Endothelial cell of umbilical vein (primary cell): Measurements from ENCODE around the gene LRRTM4. TPM values are rescaled to one million over a fixed set of nuclear protein-coding genes. Genes with fewer than 3 reads are reported as not detected.

Source experiments
- BruUV-seq: library from RNA; stranded (reverse); fragments of 400-500 nt; replicated peaks from 2 replicates; lab custom pipeline; 2021; lab: Mats Ljungman, UMichigan
- CTCF ChIA-PET: fragments of 300-600, 350-600 bp; sonication (Branson Sonifier 250); formaldehyde crosslinking; loops from one replicate; lab custom pipeline; 2021; ENCODE audit warnings: antibody characterized with exemption, inconsistent platforms; lab: Charles Lee
- POLR2A ChIA-PET: fragments of 300-600, 350-600 bp; sonication (Branson Sonifier 250); formaldehyde crosslinking; loops from one replicate; lab custom pipeline; 2021; ENCODE audit warnings: antibody characterized with exemption, inconsistent platforms; lab: Charles Lee
- DNase-seq: peaks from one replicate; pipeline ENCODE4 v3.0.0-alpha.2; 2011; ENCODE audit warnings: low read depth, low spot score
- FAIRE-seq: peaks from 2 replicates; lab custom pipeline; 2011; peaks lifted over from hg19 to GRCh38; lab: Jason Lieb, UNC
- H2AFZ ChIP-seq: 2 replicates; pipeline ENCODE4 v1.6.0; 2012; ENCODE audit warnings: low read depth, low read length, control low read depth, inconsistent platforms
- H3K27ac ChIP-seq: 2 replicates; pipeline ENCODE4 v1.5.1; 2011; ENCODE audit warnings: low read depth, mild to moderate bottlenecking, control low read depth, low read length, moderate library complexity; ENCODE audit not compliant: insufficient read depth
- H3K27me3 ChIP-seq, 2 experiments: 2 replicates each; pipeline versions ENCODE4 v1.6.0 to v1.6.1; 2011; ENCODE audit warnings: low read length in 2 of 2, mixed read lengths in 1 of 2; ENCODE audit not compliant: control insufficient read depth in 2 of 2, insufficient read depth in 2 of 2
- H3K36me3 ChIP-seq, 2 experiments: 2 replicates in 1 of 2; 3 replicates in 1 of 2; pipeline ENCODE4 v1.5.1; 2011; ENCODE audit warnings: low read length in 2 of 2, mild to moderate bottlenecking in 1 of 2, moderate library complexity in 1 of 2; ENCODE audit not compliant: control insufficient read depth in 2 of 2, insufficient read depth in 2 of 2; ENCODE audit errors: extremely low read depth in 1 of 2
- H3K4me1 ChIP-seq: 3 replicates; pipeline ENCODE4 v1.5.1; 2011; ENCODE audit warnings: mild to moderate bottlenecking, low read length; ENCODE audit not compliant: control insufficient read depth, insufficient read depth; ENCODE audit errors: extremely low read depth
- H3K4me2 ChIP-seq: 2 replicates; pipeline ENCODE4 v1.6.1; 2011; ENCODE audit warnings: low read length, control low read depth, mixed read lengths; ENCODE audit not compliant: insufficient read depth
- H3K4me3 ChIP-seq, 3 experiments: fragments of 200-600 bp in 1 of 3; sonication (generic), shearing (Covaris generic) in 1 of 3; replicated peaks in 1 of 3; 2 replicates each; pipeline ENCODE4 v1.5.1; 2011 to 2016; ENCODE audit warnings: control low read depth in 3 of 3, low read length in 3 of 3, mild to moderate bottlenecking in 2 of 3, inconsistent platforms in 1 of 3, low read depth in 1 of 3, moderate library complexity in 1 of 3; ENCODE audit not compliant: insufficient read depth in 1 of 3
- H3K79me2 ChIP-seq: 2 replicates; pipeline ENCODE4 v1.6.0; 2012; ENCODE audit warnings: low read length, inconsistent platforms; ENCODE audit not compliant: control insufficient read depth, insufficient read depth
- H3K9ac ChIP-seq: replicated peaks from 2 replicates; pipeline ENCODE3; 2011; ENCODE audit warnings: low read length, control low read depth; ENCODE audit not compliant: insufficient read depth; ENCODE audit errors: extremely low read depth
- H3K9me1 ChIP-seq: replicated peaks from 3 replicates; pipeline ENCODE4 v1.6.0; 2011; ENCODE audit warnings: mild to moderate bottlenecking, low read length; ENCODE audit not compliant: control insufficient read depth, insufficient read depth; ENCODE audit errors: extremely low read depth
- H3K9me3 ChIP-seq: replicated peaks from 2 replicates; pipeline ENCODE4 v1.5.1; 2012; ENCODE audit warnings: low read length, inconsistent platforms; ENCODE audit not compliant: control insufficient read depth, insufficient read depth
- H4K20me1 ChIP-seq: replicated peaks from 2 replicates; pipeline ENCODE3; 2011; ENCODE audit warnings: mild to moderate bottlenecking, low read length; ENCODE audit not compliant: control insufficient read depth, insufficient read depth; ENCODE audit errors: extremely low read depth
- CTCF ChIP-seq, 2 donors: IDR thresholded peaks; 1 replicate in 1 of 2; 2 replicates in 1 of 2; pipeline ENCODE4 v1.5.1; 2011; ENCODE audit warnings: low read length in 2 of 2, mild to moderate bottlenecking in 2 of 2, moderate library complexity in 2 of 2, control low read depth in 1 of 2, inconsistent platforms in 1 of 2, low read depth in 1 of 2; ENCODE audit not compliant: insufficient read depth in 1 of 2; ENCODE audit errors: extremely low read depth in 1 of 2
- EZH2 ChIP-seq: IDR thresholded peaks from 2 replicates; pipeline ENCODE4 v1.6.1; 2012; ENCODE audit warnings: borderline replicate concordance, low read depth, mild to moderate bottlenecking, moderate library complexity, low read length, inconsistent platforms; ENCODE audit not compliant: severe bottlenecking
- GATA2 ChIP-seq: IDR thresholded peaks from 2 replicates; pipeline ENCODE4 v1.7.0; 2011; ENCODE audit warnings: low read depth, mild to moderate bottlenecking, moderate library complexity, mixed read lengths, low read length; ENCODE audit not compliant: insufficient read length, insufficient read depth
- JUN ChIP-seq: IDR thresholded peaks from 2 replicates; pipeline ENCODE4 v1.6.1; 2011; ENCODE audit warnings: borderline replicate concordance, low read depth; ENCODE audit not compliant: insufficient read length, insufficient read depth
- MAX ChIP-seq: IDR thresholded peaks from 2 replicates; pipeline ENCODE4 v1.6.1; 2011; ENCODE audit not compliant: insufficient read depth, insufficient read length
- MYC ChIP-seq: IDR thresholded peaks from one replicate; pipeline ENCODE4 v1.6.1; 2011; ENCODE audit warnings: mild to moderate bottlenecking, low read depth, low read length
- POLR2A ChIP-seq: IDR thresholded peaks from 2 replicates; pipeline ENCODE4 v1.6.1; 2012; ENCODE audit warnings: low read depth, mild to moderate bottlenecking, control low read depth, low read length
- POLR2AphosphoS5 ChIP-seq: IDR thresholded peaks from 2 replicates; pipeline ENCODE4 v1.6.1; 2012; ENCODE audit warnings: low read depth, mild to moderate bottlenecking, control low read depth, low read length, moderate library complexity; ENCODE audit not compliant: insufficient read depth
- dilution Hi-C: fragments of 300-500 bp; cut with MboI; formaldehyde crosslinking; loops from one replicate; pipeline ENCODE4 v1.15.0; 2019; ENCODE audit warnings: low sequenced_read_pairs; ENCODE audit not compliant: extremely low pct_ligation_motif_present
- intact Hi-C: fragments of 100-400 bp; cut with micrococcal nuclease; formaldehyde crosslinking; loops from one replicate; pipeline ENCODE4 v1.10.0; 2022
- polyA plus RNA-seq, 4 experiments: library from polyadenylated mRNA; depleted of rRNA in 3 of 4; stranded (reverse) in 3 of 4; unstranded in 1 of 4; fragments of >200 nt; gene quantifications; 2 replicates each; pipeline versions ENCODE4 v1.2.1 to v1.2.3, GENCODE V29; 2011 to 2012; ENCODE audit warnings: missing spikeins in 1 of 4
- total RNA-seq: library from RNA; stranded (reverse); gene quantifications from 2 replicates; pipeline ENCODE4 v1.2.3, GENCODE V29; 2021

The LRRTM4 gene
- total and polyA plus RNA-seq, 2 donors (not counting 3 experiments of a cell fraction or from before 2014, with no cell fraction given): not detected

GRCh38 chr2:77021161-77021560 is 501.0 kb downstream of the LRRTM4 start:
- DNase-seq (no peak), FAIRE-seq (no peak)
- H3K9ac ChIP-seq: no peak overlapping the region
- H4K20me1 ChIP-seq: no peaks in the 10 kb centered on the region
- H3K27ac ChIP-seq: no peak overlapping the region
- intact Hi-C loops: no loop called here
- H3K4me2 ChIP-seq: no peak overlapping the region
- H3K9me1 ChIP-seq: no peaks in the 10 kb centered on the region
- ChIA-PET POLR2A (no interaction called here), CTCF (no interaction called here)
- H3K36me3 ChIP-seq: no peaks in the 10 kb centered on the region
- no peak overlapping the region for H3K4me3 ChIP-seq
- no TSS peak for BruUV-seq
- H3K27me3 ChIP-seq: no peaks in the 10 kb centered on the region
- no peaks in the 10 kb centered on the region for H3K4me1 ChIP-seq
- H3K9me3 ChIP-seq: no peaks in the 10 kb centered on the region
- H3K79me2 ChIP-seq: no peaks in the 10 kb centered on the region
- dilution Hi-C loops: no loop called here
- H2AFZ ChIP-seq: no peak overlapping the region
- no peak for TF ChIP-seq MAX
- TF ChIP-seq GATA2: no peak

GRCh38 chr2:77018219-77018618 is 504.0 kb downstream of the LRRTM4 start:
- Histone ChIP-seq H3K27ac (no peak overlapping the region), H3K4me2 (no peak overlapping the region), H3K9me1 (no peaks in the 10 kb centered on the region), H3K36me3 (no peaks in the 10 kb centered on the region), H3K4me1 (no peaks in the 10 kb centered on the region), H4K20me1 (no peaks in the 10 kb centered on the region), H3K27me3 (no peaks in the 10 kb centered on the region), H2AFZ (no peak overlapping the region), H3K9me3 (no peaks in the 10 kb centered on the region), H3K4me3 (no peak overlapping the region), H3K79me2 (no peaks in the 10 kb centered on the region), H3K9ac (no peak overlapping the region)
- TF ChIP-seq POLR2A (no peak), POLR2AphosphoS5 (no peak), JUN (no peak), GATA2 (no peak), MAX (no peak), EZH2 (no peak), CTCF (IDR thresholded peaks at IDR 0.05; ENCODE audit: extremely low read depth in 1 of 2, insufficient read depth in 1 of 2, low read depth in 1 of 2, low read length in 2 of 2) (no peak), MYC (no peak)
- FAIRE-seq (no peak), DNase-seq (no peak)
- dilution Hi-C loops (no loop called here), intact Hi-C loops (no loop called here)
- POLR2A ChIA-PET: no interaction called here
- no TSS peak for BruUV-seq
- CTCF ChIA-PET: interaction anchor here (0.7 to 1.5 kb wide), 2 partner anchors 12 to 226 kb away, joined by 3 to 4 read pairs; no protein-coding TSS in a partner anchor
